MCF 10A (cell line): ENCODE results near the gene MAK. TPM values are rescaled to one million over a fixed set of nuclear protein-coding genes. Genes with fewer than 3 reads are reported as not detected.

Source experiments
- BruUV-seq: library from RNA; stranded (reverse); fragments of 400-500 nt; replicated peaks from 2 replicates; lab custom pipeline; 2021; lab: Mats Ljungman, UMichigan
- CTCF ChIA-PET: fragments of 300-600 bp; sonication (Branson Sonifier 250); formaldehyde crosslinking; extraction: SDS; loops from one replicate; lab custom pipeline; 2021; ENCODE audit warnings: antibody characterized with exemption, inconsistent platforms; lab: Yijun Ruan, JAX
- POLR2A ChIA-PET: fragments of 300-600, 350-650 bp; sonication (Branson Sonifier 250); formaldehyde crosslinking; extraction: SDS; loops from one replicate; lab custom pipeline; 2020; ENCODE audit warnings: antibody characterized with exemption, inconsistent platforms; lab: Yijun Ruan, JAX
- DNase-seq: peaks from one replicate; pipeline ENCODE4 v3.0.0-alpha.2; 2018; ENCODE audit not compliant: unreplicated experiment
- H3K27ac Mint-ChIP-seq: one replicate; pipeline ENCODE4 v1.8.0; 2022; ENCODE audit warnings: mild to moderate bottlenecking, low read depth, mixed read lengths; ENCODE audit not compliant: unreplicated experiment
- H3K27me3 Mint-ChIP-seq: one replicate; pipeline ENCODE4 v1.8.0; 2022; ENCODE audit warnings: mixed read lengths; ENCODE audit not compliant: insufficient read depth, unreplicated experiment
- H3K36me3 Mint-ChIP-seq: one replicate; pipeline ENCODE4 v1.8.0; 2022; ENCODE audit warnings: mild to moderate bottlenecking, moderate library complexity, mixed read lengths; ENCODE audit not compliant: insufficient read depth, unreplicated experiment
- H3K4me1 Mint-ChIP-seq: one replicate; pipeline ENCODE4 v1.8.0; 2022; ENCODE audit warnings: mixed read lengths; ENCODE audit not compliant: insufficient read depth, unreplicated experiment
- H3K4me3 Mint-ChIP-seq: one replicate; pipeline ENCODE4 v1.8.0; 2022; ENCODE audit warnings: mild to moderate bottlenecking, moderate library complexity, mixed read lengths; ENCODE audit not compliant: unreplicated experiment
- H3K9me3 Mint-ChIP-seq: one replicate; pipeline ENCODE4 v1.8.0; 2022; ENCODE audit warnings: mixed read lengths; ENCODE audit not compliant: unreplicated experiment
- intact Hi-C: fragments of 100-400 bp; cut with micrococcal nuclease; formaldehyde crosslinking; loops from 2 replicates; pipeline ENCODE4 v1.14.1; 2022
- total RNA-seq: library from RNA; stranded (reverse); gene quantifications from 2 replicates; pipeline ENCODE4 v1.2.3, GENCODE V29; 2022
- TF ChIP-seq, protein P1 (sequence below): fragments of 200-600 bp; IDR thresholded peaks from one replicate; pipeline ENCODE4 v1.8.0; 2022; ENCODE audit warnings: antibody characterized with exemption, mild to moderate bottlenecking; ENCODE audit not compliant: unreplicated experiment

MAK gene
- total RNA-seq, 1 experiment from 2014 or later = not detected

DNA sequence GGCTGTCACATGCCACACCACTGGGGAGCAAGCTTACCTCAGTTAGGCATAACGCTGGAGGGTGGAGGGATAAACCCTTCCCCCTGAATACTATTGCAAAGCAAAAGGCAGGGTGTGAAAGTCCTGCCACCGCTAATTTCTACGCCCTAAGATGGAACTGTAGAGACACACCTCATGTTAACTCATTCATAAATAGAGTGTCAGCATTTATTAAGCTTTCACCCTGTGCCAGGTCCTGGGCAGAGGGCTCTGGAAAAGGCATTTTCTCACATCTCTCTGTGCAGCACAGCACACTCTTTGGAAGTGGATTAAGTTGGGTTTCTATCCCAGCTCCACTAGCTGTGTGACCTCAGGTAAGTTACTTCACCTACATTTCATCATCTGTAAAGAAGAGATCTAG is 68.9 kb downstream of the MAK start:
- no peak for DNase-seq
- Mint-ChIP-seq H3K27me3 (no peaks in the 10 kb centered on the region), H3K9me3 (no peaks in the 10 kb centered on the region), H3K27ac (no peak overlapping the region), H3K36me3 (peaks cover 31% of the 10 kb centered on the region), H3K4me1 (no peaks in the 10 kb centered on the region), H3K4me3 (no peak overlapping the region)
- BruUV-seq = no TSS peak
- ChIA-PET CTCF (interaction anchor here (0.7 to 0.9 kb wide), 2 partner anchors 10 to 75 kb away, joined by 3 to 6 read pairs; partner anchors contain the start of gene PAK1IP1), POLR2A (no interaction called here)
- intact Hi-C loops = no loop called here
- TF ChIP-seq, protein P1, sequence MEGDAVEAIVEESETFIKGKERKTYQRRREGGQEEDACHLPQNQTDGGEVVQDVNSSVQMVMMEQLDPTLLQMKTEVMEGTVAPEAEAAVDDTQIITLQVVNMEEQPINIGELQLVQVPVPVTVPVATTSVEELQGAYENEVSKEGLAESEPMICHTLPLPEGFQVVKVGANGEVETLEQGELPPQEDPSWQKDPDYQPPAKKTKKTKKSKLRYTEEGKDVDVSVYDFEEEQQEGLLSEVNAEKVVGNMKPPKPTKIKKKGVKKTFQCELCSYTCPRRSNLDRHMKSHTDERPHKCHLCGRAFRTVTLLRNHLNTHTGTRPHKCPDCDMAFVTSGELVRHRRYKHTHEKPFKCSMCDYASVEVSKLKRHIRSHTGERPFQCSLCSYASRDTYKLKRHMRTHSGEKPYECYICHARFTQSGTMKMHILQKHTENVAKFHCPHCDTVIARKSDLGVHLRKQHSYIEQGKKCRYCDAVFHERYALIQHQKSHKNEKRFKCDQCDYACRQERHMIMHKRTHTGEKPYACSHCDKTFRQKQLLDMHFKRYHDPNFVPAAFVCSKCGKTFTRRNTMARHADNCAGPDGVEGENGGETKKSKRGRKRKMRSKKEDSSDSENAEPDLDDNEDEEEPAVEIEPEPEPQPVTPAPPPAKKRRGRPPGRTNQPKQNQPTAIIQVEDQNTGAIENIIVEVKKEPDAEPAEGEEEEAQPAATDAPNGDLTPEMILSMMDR = no peak

DNA sequence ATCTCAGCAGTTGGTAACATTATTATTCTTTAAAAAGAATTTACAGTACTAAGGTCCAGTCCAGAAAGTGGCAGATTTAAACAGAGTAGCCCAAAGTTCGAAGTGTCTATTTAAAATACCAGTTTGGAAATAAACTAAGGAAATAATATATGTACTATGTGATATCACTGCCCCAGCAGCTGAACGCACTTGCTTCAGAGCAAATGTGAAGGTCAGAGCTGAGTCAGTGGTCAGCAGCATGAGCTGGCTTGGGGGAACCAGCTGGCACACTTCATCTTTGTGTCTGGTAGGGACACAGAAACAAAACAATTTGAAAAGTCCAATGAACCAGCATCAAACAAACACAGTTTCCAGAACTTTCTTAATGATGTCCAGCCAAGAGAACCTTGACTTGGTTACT is 75.3 kb downstream of the MAK start:
- BruUV-seq = no TSS peak
- intact Hi-C loops = no loop called here
- POLR2A ChIA-PET = interaction anchor here (0.7 kb wide), 1 partner anchor 278 kb away, joined by 4 read pairs; no protein-coding TSS in a partner anchor

GRCh38 chr6:10759884-10760329 is 78.4 kb downstream of the MAK start:
- BruUV-seq = no TSS peak
- CTCF ChIA-PET = interaction anchor here (0.6 to 1.6 kb wide), 7 partner anchors 10 to 281 kb away, joined by 3 to 8 read pairs (median 5); partner anchors contain the start of gene TMEM14C
- peak; percentile 88 for DNase-seq
- POLR2A ChIA-PET = interaction anchor here (0.7 to 4.5 kb wide), 9 partner anchors 12 to 319 kb away, joined by 3 to 46 read pairs (median 8); partner anchors contain the start of genes C6orf52, PAK1IP1, TMEM14B and TMEM14C
- Mint-ChIP-seq H3K27me3 (no peaks in the 10 kb centered on the region), H3K27ac (peak overlapping the region; percentile 86), H3K4me3 (no peak overlapping the region), H3K9me3 (no peaks in the 10 kb centered on the region), H3K4me1 (peaks cover 15% of the 10 kb centered on the region), H3K36me3 (peaks cover 81% of the 10 kb centered on the region)
- TF ChIP-seq, protein P1 = no peak
- intact Hi-C loops = loop anchor here (1.0 kb wide), 5 partner anchors 26 to 250 kb away; partner anchors contain the start of genes C6orf52, PAK1IP1 and TMEM14C

More for the DNA sequence above, 75.3 kb downstream of the MAK start:
- CTCF ChIA-PET = interaction anchor here (1.2 kb wide), 1 partner anchor 38 kb away, joined by 6 read pairs; no protein-coding TSS in a partner anchor
- TF ChIP-seq, protein P1 = no peak
- no peaks in the 10 kb centered on the region for H3K9me3 Mint-ChIP-seq
- DNase-seq = no peak
- no peak overlapping the region for H3K27ac Mint-ChIP-seq
- H3K36me3 Mint-ChIP-seq = peaks cover 59% of the 10 kb centered on the region
- no peaks in the 10 kb centered on the region for H3K27me3 Mint-ChIP-seq
- peaks cover 15% of the 10 kb centered on the region for H3K4me1 Mint-ChIP-seq
- H3K4me3 Mint-ChIP-seq = no peak overlapping the region

GRCh38 chr6:10759312-10759839 is 79.0 kb downstream of the MAK start:
- peak overlapping the region; percentile 86 for H3K27ac Mint-ChIP-seq
- H3K27me3 Mint-ChIP-seq = no peaks in the 10 kb centered on the region

More at GRCh38 chr6:10759312-10759839, 79.0 kb downstream of the MAK start:
- Mint-ChIP-seq H3K36me3 (peaks cover 76% of the 10 kb centered on the region), H3K4me3 (no peak overlapping the region), H3K4me1 (peaks cover 20% of the 10 kb centered on the region), H3K9me3 (no peaks in the 10 kb centered on the region)
- DNase-seq = peak; percentile 92
- intact Hi-C loops = loop anchor here (1.0 kb wide), 4 partner anchors 25 to 249 kb away; partner anchors contain the start of genes C6orf52, PAK1IP1 and TMEM14C
- ChIA-PET POLR2A (interaction anchor here (0.7 to 4.5 kb wide), 8 partner anchors 12 to 1498 kb away, joined by 3 to 46 read pairs (median 9); partner anchors contain the start of genes C6orf52, PAK1IP1, TMEM14B and TMEM14C), CTCF (interaction anchor here (0.6 to 1.6 kb wide), 7 partner anchors 10 to 280 kb away, joined by 3 to 8 read pairs (median 5); partner anchors contain the start of gene TMEM14C)
- BruUV-seq = no TSS peak
- TF ChIP-seq, protein P1 = peak; percentile 51
